Tibial nerve (tissue), 4 donors: ENCODE results near the gene ZNF33A.

Experiments used
- EP300 ChIP-seq, 2 donors: sonication (generic); formaldehyde crosslinking; IDR thresholded peaks; one replicate each; pipeline ENCODE4 v1.6.1; 2017; ENCODE audit warnings: antibody characterized with exemption in 2 of 2, mild to moderate bottlenecking in 1 of 2
- POLR2A ChIP-seq, 2 donors: fragments of 450-650 bp; IDR thresholded peaks; one replicate each; pipeline ENCODE4 v1.6.1; 2017; ENCODE audit warnings: antibody characterized with exemption in 2 of 2, mild to moderate bottlenecking in 2 of 2, moderate library complexity in 2 of 2
- TF ChIP-seq, protein P1 (sequence below), 5 experiments: fragments of 200-600 bp in 3 of 5; fragments of 450-650 bp in 2 of 5; sonication (generic) in 3 of 5; IDR thresholded peaks; one replicate each; pipeline ENCODE4 v1.5.1; 2016 to 2019; ENCODE audit warnings: antibody characterized with exemption in 5 of 5, mild to moderate bottlenecking in 3 of 5, moderate library complexity in 2 of 5

DNA sequence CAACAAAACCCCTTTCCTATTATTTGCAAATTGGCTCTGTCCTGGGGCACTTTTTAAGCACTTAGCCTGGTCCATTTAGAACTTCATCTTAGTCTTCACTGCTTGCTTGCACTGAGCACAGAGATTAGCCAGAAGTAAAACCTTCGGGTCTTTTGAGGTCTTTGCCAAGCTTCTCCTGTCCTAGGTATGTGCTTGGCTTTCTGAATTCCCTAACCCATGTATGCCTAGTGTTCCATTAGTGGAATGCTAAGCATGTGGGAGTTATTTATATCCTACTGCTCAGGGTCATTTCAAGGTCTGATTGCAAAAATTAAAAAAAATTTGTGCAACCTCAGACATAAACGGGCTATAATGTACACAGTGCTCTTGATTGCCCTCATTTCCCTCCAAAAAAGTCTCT is 101.7 kb downstream of the ZNF33A start:
- TF ChIP-seq, protein P1, sequence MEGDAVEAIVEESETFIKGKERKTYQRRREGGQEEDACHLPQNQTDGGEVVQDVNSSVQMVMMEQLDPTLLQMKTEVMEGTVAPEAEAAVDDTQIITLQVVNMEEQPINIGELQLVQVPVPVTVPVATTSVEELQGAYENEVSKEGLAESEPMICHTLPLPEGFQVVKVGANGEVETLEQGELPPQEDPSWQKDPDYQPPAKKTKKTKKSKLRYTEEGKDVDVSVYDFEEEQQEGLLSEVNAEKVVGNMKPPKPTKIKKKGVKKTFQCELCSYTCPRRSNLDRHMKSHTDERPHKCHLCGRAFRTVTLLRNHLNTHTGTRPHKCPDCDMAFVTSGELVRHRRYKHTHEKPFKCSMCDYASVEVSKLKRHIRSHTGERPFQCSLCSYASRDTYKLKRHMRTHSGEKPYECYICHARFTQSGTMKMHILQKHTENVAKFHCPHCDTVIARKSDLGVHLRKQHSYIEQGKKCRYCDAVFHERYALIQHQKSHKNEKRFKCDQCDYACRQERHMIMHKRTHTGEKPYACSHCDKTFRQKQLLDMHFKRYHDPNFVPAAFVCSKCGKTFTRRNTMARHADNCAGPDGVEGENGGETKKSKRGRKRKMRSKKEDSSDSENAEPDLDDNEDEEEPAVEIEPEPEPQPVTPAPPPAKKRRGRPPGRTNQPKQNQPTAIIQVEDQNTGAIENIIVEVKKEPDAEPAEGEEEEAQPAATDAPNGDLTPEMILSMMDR (IDR thresholded peaks at IDR 0.05), result no peak
- TF ChIP-seq EP300 (IDR thresholded peaks at IDR 0.05) (no peak), POLR2A (IDR thresholded peaks at IDR 0.05) (no peak)
